Left cardiac atrium (tissue), 4 donors: Measurements from ENCODE around the gene CLMN. TPM values are rescaled to one million over a fixed set of nuclear protein-coding genes. Genes with fewer than 3 reads are reported as not detected.
"Not testable (repeated sequence)": the region's sequence is repeated elsewhere in the genome, so short reads cannot be mapped to it uniquely, and the experiment has no call there.

ENCODE experiments used
- ATAC-seq, 2 donors: fragments of 200-7000 bp; cut with Tn5 transposase; one replicate each; pipeline ENCODE4 v1.9.1; 2020; ENCODE audit warnings: mild to moderate bottlenecking in 2 of 2, moderate library complexity in 2 of 2
- DNase-seq: peaks from one replicate; pipeline ENCODE4 v3.0.0-alpha.2; 2020
- intact Hi-C, 2 donors: fragments of 100-400 bp; cut with DNase I; formaldehyde crosslinking; loops; one replicate each; pipeline versions ENCODE4 v1.14.1 to v1.15.1; 2022 to 2023
- total RNA-seq, 2 donors: library from RNA; stranded (reverse); fragmentation: NEBNext Ultra II Directional; extraction: Animal tissue kit (Norgen Biotek cat#: 25700); gene quantifications; one replicate each; pipeline ENCODE4 v1.2.1, GENCODE V29; 2021
- donor health status: DM: no; HTN: yes; CAD: no.
- donor health status: DM: no; HTN: yes; CAD: no; lungs with severe emphysema.
- donor health status: DM: yes; HTN: yes; CAD: no.
- donor health status: Dilated cardiomyopathy.

CLMN gene
- total RNA-seq, 2 donors from 2014 or later: 11.1 to 13.2 TPM

DNA sequence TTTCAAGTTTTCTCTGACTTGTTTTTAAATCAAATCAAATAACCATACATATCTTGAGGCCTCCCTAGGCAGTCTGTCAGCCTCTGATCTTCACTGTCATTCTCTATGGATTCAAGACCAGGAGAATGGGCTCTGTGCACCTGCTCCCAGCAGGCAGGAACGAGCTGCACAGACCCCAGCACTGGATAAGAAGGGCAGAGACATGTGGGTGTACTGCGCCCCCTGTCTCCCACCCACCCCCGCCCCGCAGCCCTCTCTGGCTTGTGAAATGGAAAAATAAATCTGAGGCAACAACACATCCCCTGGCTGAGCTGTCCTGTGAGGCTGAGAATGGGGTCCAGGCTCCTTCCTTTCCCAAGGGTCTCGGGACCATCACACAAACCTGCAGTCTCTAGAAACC is 26.3 kb downstream of the CLMN start:
- no peak for DNase-seq
- ATAC-seq: no peak
- intact Hi-C loops: no loop called here

- no peak for DNase-seq
- intact Hi-C loops: no loop called here
- no peak for ATAC-seq
Measured at GRCh38 chr14:95292660-95293425, 26.9 kb downstream of the CLMN start.

DNA sequence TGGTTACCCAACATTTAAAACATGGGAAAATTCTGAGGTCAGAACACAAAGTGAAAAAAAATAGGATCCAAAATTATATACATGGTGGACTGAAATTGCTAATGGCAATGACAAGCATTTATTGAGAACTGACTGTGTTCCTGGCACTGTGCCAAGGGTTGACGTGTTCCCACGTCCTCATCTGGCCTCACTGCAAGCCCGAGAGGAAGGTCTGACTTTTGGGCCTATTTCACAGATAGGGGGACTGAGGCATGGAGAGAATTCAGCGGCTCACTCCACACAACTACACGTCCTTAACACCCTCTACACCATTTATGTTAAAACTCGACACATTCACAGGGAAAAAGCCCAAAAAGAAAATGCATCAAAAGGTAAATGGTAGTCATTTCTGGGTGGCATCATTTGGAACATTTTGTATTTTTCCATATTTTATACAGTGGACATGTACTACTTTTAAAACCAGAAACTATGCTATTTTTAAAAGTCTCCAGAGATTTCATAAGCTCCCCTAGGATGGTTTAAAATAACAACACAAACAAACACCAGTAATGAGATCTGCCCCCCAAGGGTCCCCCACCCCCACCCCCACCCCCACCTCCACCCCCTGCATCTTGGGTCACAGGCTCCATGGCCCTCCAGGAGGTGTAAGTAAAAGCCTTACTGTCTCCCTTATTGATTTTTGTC is 27.7 kb downstream of the CLMN start:
- intact Hi-C loops: no loop called here
- ATAC-seq (peak; percentile 53 to 64), DNase-seq (peak; percentile 80)

- DNase-seq (no peak), ATAC-seq (peak in 1 of 2 donors; percentile 79)
- intact Hi-C loops: no loop called here
Measured at GRCh38 chr14:95290871-95291431, 28.8 kb downstream of the CLMN start.

- intact Hi-C loops: no loop called here
- ATAC-seq: no peak
Measured at GRCh38 chr14:95290021-95290420, 29.7 kb downstream of the CLMN start.

DNA sequence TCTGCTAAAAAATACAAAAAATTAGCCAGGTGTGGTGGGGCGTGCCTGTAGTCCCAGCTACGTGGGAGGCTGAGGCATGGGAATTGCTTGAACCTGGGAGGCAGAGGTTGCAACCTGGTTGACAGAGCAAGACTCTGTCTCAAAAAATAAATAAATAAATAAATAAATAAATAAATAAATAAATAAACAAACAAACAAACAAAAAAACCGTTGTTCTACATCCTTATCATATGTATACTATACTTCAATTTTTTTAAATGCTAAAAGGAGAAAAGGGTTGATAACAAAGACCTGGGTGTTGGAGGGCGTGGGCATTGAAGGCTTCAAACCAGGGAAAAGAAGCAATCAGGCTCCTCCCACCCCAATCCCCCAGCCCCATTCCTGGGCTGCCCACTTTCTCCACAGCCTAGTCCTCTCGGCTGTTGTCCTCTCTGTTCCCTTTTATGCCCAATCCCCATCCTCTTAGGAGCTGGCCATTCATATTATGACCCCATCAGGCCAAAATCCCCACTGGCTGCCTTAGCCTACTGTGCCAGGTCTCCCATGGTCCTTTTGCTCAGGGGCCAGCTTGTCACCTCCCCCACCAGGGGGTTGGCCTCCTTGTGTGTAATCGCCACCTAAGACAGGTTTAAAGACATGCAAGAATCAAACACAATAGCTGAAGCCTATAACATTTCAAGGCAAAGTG is 30.2 kb downstream of the CLMN start:
- DNase-seq: no peak
- intact Hi-C loops: no loop called here
- ATAC-seq: no peak

More at GRCh38 chr14:95290021-95290420, 29.7 kb downstream of the CLMN start:
- DNase-seq: no peak

- ATAC-seq: no peak
- DNase-seq: no peak
- intact Hi-C loops: no loop called here
Measured at GRCh38 chr14:95288672-95289322, 30.9 kb downstream of the CLMN start.

DNA sequence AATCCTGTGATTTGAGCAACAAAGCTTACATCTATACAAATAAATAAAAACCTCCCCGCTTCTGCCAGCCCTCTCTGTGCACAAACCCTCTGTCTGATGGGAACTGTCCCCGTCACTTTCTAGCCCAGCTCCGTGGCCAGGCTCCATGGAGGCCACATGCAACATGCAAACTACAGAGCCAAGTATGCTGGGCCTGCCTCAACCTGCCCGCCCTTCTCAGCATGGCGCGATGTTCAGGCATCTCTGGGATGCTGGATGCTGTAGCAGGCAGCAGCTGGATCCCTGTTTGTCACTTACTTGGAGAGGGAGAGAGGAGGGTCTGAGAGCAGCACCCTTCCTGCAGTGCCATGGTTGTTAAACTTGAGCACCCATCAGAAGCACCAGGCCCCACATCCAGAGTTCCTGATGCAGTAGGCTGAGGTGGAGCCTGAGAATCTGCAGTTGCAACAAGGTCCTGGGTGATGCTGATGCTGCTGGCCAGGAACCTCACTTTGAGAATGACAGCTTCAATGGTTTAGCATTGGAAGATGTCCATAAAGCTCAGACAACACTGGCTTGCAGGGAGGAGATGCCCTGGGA is 32.4 kb downstream of the CLMN start:
- intact Hi-C loops: no loop called here
- no peak for ATAC-seq
- DNase-seq: no peak

DNA sequence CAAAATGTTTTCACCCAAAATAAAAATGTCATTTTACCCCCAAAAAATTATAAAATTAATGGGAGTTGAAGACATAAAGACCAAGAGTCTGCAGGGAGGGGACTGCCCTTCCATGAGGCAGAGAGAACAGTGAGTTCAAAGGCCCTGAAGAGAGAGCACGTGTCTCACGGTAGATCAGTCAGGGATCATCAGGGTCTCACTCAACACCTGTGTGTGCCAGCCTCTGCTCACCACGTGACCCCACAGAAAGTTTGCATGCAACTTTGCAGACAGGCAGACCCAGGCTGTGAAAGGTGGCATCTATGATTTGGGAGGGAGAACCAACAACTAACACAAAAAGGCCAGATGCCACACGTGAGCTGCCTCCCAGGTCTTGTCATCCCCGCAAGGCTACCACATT is 33.1 kb downstream of the CLMN start:
- intact Hi-C loops: no loop called here
- DNase-seq: no peak
- ATAC-seq: no peak

- no peak for ATAC-seq
- intact Hi-C loops: no loop called here
Measured at GRCh38 chr14:95285566-95285965, 34.1 kb downstream of the CLMN start.

DNA sequence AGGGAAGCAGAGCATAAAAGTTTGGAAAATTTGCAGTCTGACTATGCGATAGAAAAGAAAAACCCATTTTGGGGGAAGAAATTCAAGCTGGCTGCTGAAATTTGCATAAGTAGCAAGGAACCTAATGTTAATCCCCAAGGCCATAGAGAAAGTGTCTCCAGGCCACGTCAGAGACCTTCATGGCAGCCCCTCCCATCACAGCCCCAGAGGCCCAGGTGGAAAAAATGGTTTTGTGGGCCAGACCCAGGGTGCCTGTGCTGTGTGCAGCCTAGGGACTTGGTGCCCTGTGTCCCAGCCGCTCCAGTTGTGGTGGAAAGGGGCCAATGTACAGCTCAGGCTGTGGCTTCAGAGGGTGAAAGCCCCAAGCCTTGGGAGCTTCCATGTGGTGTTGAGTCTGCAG is 35.9 kb downstream of the CLMN start:
- ATAC-seq, DNase-seq, intact Hi-C loops: not testable (repeated sequence)

More at GRCh38 chr14:95285566-95285965, 34.1 kb downstream of the CLMN start:
- DNase-seq: no peak

DNA sequence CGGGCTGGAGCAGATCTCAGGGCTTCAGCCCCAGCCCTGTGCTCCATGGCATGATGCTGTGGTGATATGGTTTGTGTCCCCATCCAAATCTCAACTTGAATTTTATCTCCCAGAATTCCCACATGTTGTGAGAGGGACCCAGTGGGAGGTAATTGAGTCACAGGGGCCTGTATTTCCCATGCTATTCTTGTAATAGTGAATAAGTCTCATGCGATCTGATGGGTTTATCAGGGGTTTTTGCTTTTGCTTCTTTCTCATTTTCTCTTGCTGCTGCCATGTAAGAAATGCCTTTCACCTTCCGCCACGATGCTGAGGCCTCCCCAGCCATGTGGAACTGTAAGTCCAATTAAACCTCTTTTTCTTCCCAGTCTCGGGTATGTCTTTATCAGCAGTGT is 36.7 kb downstream of the CLMN start:
- ATAC-seq, DNase-seq, intact Hi-C loops: not testable (repeated sequence)

DNA sequence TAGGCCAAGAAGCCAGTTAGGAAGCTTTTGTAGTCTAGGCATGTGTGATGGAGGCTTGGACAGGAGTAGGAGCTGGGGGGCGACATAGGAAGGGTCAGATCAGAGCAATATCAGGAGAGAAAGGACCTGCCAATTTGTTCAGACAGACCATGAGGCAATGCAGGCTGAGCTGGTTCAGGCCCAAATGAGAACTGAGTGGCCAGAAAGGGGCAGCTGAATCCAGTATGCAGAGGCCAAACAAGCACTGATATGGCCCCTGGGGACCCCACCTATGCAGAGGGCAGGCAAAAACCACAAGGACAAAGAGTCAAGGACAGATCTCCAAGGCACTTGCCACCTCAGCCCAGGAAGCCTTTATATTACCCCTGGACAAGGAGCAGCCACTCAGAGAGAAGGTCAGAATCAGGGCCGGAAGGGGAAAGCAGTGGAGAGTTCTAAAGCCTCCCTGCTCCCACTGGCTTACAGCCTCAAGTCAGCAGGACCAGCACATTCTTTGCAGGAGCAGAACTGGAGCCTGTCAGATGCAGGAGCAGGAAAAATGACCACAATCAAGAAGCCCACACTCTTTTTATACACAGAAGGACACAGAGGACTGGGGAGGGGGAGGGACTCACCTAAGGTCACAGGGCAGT is 37.2 kb downstream of the CLMN start:
- intact Hi-C loops: no loop called here
- DNase-seq: no peak

DNA sequence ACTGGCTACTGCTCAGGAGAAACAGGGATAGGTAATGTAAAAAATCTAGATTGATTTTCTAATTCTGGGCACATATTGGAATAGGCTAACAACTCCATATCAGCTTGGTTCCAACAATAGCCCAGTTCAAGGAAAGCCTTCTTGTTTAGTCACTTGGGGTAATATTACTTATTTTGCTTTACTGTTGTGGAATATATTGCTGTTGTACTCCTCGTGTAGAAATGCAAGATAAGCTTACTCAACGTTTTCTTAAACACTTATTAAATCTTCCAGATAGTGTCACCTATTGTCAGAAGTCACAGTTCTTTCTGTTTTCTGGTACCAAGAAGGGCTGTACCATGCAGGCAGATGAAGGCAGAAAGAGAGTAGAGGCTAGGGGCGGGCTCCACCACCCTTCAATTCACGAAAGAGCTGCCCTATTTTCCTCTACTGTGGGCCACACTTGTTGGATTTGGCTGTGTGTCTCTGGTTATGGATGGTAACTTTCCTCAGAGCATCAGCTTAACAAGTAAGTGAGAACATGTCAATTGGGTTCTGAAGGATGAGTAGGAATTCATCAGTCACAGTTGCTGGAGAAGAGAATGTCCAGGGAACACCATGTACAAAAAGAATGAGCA is 38.0 kb downstream of the CLMN start:
- intact Hi-C loops: no loop called here
- DNase-seq (no peak), ATAC-seq (no peak)

More for the DNA sequence above, 37.2 kb downstream of the CLMN start:
- ATAC-seq: peak in 1 of 2 donors; percentile 17

- no peak for DNase-seq
- ATAC-seq: no peak
- intact Hi-C loops: no loop called here
Measured at GRCh38 chr14:95275494-95275893, 44.2 kb downstream of the CLMN start.

DNA sequence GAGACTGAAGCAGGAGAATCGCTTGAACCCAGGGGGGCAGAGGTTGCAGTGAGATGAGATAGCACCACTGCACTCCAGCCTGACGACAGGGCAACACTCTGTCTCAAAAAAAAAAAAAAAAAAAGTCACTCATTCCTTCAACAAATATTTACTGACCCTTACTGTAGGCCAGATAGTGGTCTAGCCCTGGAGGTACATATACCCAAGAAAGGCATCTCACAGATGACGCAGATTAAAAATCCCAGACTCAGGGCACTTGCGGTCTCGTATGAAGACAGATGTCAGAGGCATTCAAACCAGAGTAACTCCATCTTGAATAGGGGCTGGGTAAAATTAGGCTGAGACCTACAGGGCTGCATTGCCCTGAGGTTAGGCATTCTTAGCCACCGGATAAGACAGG is 44.8 kb downstream of the CLMN start:
- no peak for DNase-seq
- intact Hi-C loops: no loop called here
- no peak for ATAC-seq

- no peak for ATAC-seq
- intact Hi-C loops: no loop called here
Measured at GRCh38 chr14:95274279-95274678, 45.4 kb downstream of the CLMN start.

More at GRCh38 chr14:95274279-95274678, 45.4 kb downstream of the CLMN start:
- no peak for DNase-seq
